HepG2 (cell line): Measurements from ENCODE around the gene PHYH. TPM values are rescaled to one million over a fixed set of nuclear protein-coding genes. Genes with fewer than 3 reads are reported as not detected.

ENCODE experiments used
- ATAC-seq: fragments of 200-7000 bp; cut with Tn5 transposase; 3 replicates; pipeline ENCODE4 v1.9.1; 2020; ENCODE audit warnings: mild to moderate bottlenecking, moderate library complexity
- BruUV-seq: library from RNA; stranded (reverse); fragments of 400-500 nt; replicated peaks from 2 replicates; lab custom pipeline; 2021; lab: Mats Ljungman, UMichigan
- CTCF ChIA-PET: fragments of 300-600 bp; formaldehyde crosslinking; extraction: SDS; loops from one replicate; lab custom pipeline; 2021; ENCODE audit warnings: low total read pairs, inconsistent platforms, low intra/inter-chr PET ratio; lab: Yijun Ruan, JAX
- POLR2A ChIA-PET: fragments of 350-600 bp; sonication (Branson Sonifier 250); formaldehyde crosslinking; loops from one replicate; lab custom pipeline; 2020; ENCODE audit warnings: antibody characterized with exemption, inconsistent platforms; lab: Yijun Ruan, JAX
- DNase-seq: peaks from one replicate; pipeline ENCODE4 v3.0.0-alpha.2; 2015; ENCODE audit warnings: low spot score
- FAIRE-seq: peaks from 3 replicates; lab custom pipeline; 2011; peaks lifted over from hg19 to GRCh38; lab: Jason Lieb, UNC
- H2AFZ ChIP-seq: one replicate; pipeline ENCODE4 v1.6.1; 2011; ENCODE audit warnings: low read length, inconsistent platforms
- H3K27ac ChIP-seq: fragments of 300-600 bp; 3 replicates; pipeline ENCODE4 v1.8.0; 2011; ENCODE audit warnings: mixed run types, mild to moderate bottlenecking, mixed read lengths, low read length, inconsistent platforms; ENCODE audit not compliant: insufficient read depth; ENCODE audit errors: extremely low read length
- H3K27me3 ChIP-seq, 2 experiments: fragments of 200-600 bp in 1 of 2; 2 replicates in 1 of 2; 3 replicates in 1 of 2; pipeline versions ENCODE4 v1.6.0 to v1.8.0; 2011; ENCODE audit warnings: low read length in 2 of 2, mild to moderate bottlenecking in 2 of 2, moderate library complexity in 2 of 2, inconsistent platforms in 1 of 2; ENCODE audit not compliant: insufficient read depth in 2 of 2, control insufficient read depth in 1 of 2
- H3K36me3 ChIP-seq, 2 experiments: fragments of 200-600 bp in 1 of 2; replicated peaks in 1 of 2; 2 replicates in 1 of 2; 3 replicates in 1 of 2; pipeline versions ENCODE4 v1.5.1 to v1.8.0; 2011; ENCODE audit warnings: low read length in 2 of 2, inconsistent platforms in 1 of 2; ENCODE audit not compliant: insufficient read depth in 2 of 2, control insufficient read depth in 1 of 2
- H3K4me1 ChIP-seq: 2 replicates; pipeline ENCODE4 v1.5.1; 2012; ENCODE audit warnings: low read length, inconsistent platforms; ENCODE audit not compliant: insufficient read depth
- H3K4me2 ChIP-seq: 2 replicates; pipeline ENCODE4 v1.6.0; 2011; ENCODE audit warnings: low read depth, low read length, inconsistent platforms
- H3K4me3 ChIP-seq, 3 experiments: fragments of 200-600 bp in 1 of 3; sonication (generic), shearing (Covaris generic) in 1 of 3; replicated peaks in 1 of 3; 2 replicates each; pipeline ENCODE4 v1.5.1; 2011 to 2016; ENCODE audit warnings: low read length in 3 of 3, inconsistent platforms in 2 of 3, low read depth in 2 of 3, mild to moderate bottlenecking in 2 of 3, control low read depth in 1 of 3, mixed read lengths in 1 of 3; ENCODE audit not compliant: insufficient read depth in 1 of 3
- H3K79me2 ChIP-seq: one replicate; pipeline ENCODE4 v1.6.1; 2011; ENCODE audit warnings: low read length, inconsistent platforms; ENCODE audit not compliant: insufficient read depth
- H3K9ac ChIP-seq: 2 replicates; pipeline ENCODE4 v1.6.0; 2011; ENCODE audit warnings: mild to moderate bottlenecking, low read depth, low read length, inconsistent platforms; ENCODE audit not compliant: insufficient read depth
- H3K9me3 ChIP-seq: 2 replicates; pipeline ENCODE4 v1.5.1; 2012; ENCODE audit warnings: mild to moderate bottlenecking, low read length
- H4K20me1 ChIP-seq: 2 replicates; pipeline ENCODE4 v1.6.0; 2011; ENCODE audit warnings: inconsistent platforms, mild to moderate bottlenecking, low read length, moderate library complexity; ENCODE audit not compliant: insufficient read depth
- DNMT3B ChIP-seq: conservative IDR thresholded peaks from 2 replicates; pipeline ENCODE4 v1.6.1; 2016; ENCODE audit warnings: missing biosample characterization, control low read depth
- EEA1 ChIP-seq: sonication (generic); formaldehyde crosslinking; IDR thresholded peaks from 2 replicates; pipeline ENCODE4 v1.5.1; 2020; ENCODE audit warnings: mild to moderate bottlenecking, missing genetic modification reagents, borderline replicate concordance
- FOXP1 ChIP-seq, 2 experiments: fragments of 450-650 bp in 1 of 2; IDR thresholded peaks; 2 replicates each; pipeline ENCODE4 v1.6.1; 2017 to 2018; ENCODE audit warnings: antibody characterized with exemption in 1 of 2
- HDAC6 ChIP-seq: fragments of 200-600 bp; sonication (generic); IDR thresholded peaks from 2 replicates; pipeline ENCODE4 v1.7.0; 2017; ENCODE audit warnings: mild to moderate bottlenecking, antibody characterized with exemption, low read length, low read depth
- KLF13 ChIP-seq: sonication (generic); formaldehyde crosslinking; IDR thresholded peaks from 2 replicates; pipeline ENCODE4 v1.4.0; 2020; ENCODE audit warnings: mild to moderate bottlenecking, missing genetic modification reagents
- THYN1 ChIP-seq: sonication (generic); formaldehyde crosslinking; IDR thresholded peaks from 2 replicates; pipeline ENCODE4 v1.8.1; 2023; ENCODE audit warnings: low read depth, mild to moderate bottlenecking, moderate library complexity, missing genetic modification reagents, borderline replicate concordance
- ZFP36 ChIP-seq: fragments of 150-350 bp; IDR thresholded peaks from 2 replicates; pipeline ENCODE4 v1.6.1; 2018; ENCODE audit warnings: borderline replicate concordance, low read length, low read depth; ENCODE audit not compliant: partially characterized antibody
- ZNF333 ChIP-seq: sonication (generic); formaldehyde crosslinking; IDR thresholded peaks from 2 replicates; pipeline ENCODE4 v1.4.0; 2020; ENCODE audit warnings: mild to moderate bottlenecking, missing genetic modification reagents, borderline replicate concordance
- ZNF558 ChIP-seq: sonication (generic); formaldehyde crosslinking; IDR thresholded peaks from 2 replicates; pipeline ENCODE4 v1.9.0; 2022; ENCODE audit warnings: mild to moderate bottlenecking, missing genetic modification reagents, borderline replicate concordance
- ZNF704 ChIP-seq: sonication (generic); formaldehyde crosslinking; IDR thresholded peaks from 2 replicates; pipeline ENCODE4 v1.8.1; 2023; ENCODE audit warnings: mild to moderate bottlenecking, inconsistent platforms, moderate library complexity, missing genetic modification reagents, borderline replicate concordance
- ZSCAN20 ChIP-seq: sonication (generic); formaldehyde crosslinking; IDR thresholded peaks from 2 replicates; pipeline ENCODE4 v1.4.0; 2020; ENCODE audit warnings: missing genetic modification reagents, mild to moderate bottlenecking, borderline replicate concordance
- WGBS: methylation state at CpG from one replicate; pipeline ENCODE4 v1.1.6; 2017; ENCODE audit warnings: low lambda C conversion rate; 5-methylcytosine and 5-hydroxymethylcytosine counted together
- in situ Hi-C: cut with HindIII; loops from 2 replicates; pipeline ENCODE4 v1.10.0; 2017; ENCODE audit warnings: low pct_unique_long_range_greater_than_20kb; ENCODE audit not compliant: extremely low pct_ligation_motif_present
- intact Hi-C: fragments of 100-400 bp; cut with micrococcal nuclease; formaldehyde crosslinking; loops from one replicate; pipeline ENCODE4 v1.10.0; 2022; ENCODE audit not compliant: unreplicated experiment
- polyA plus RNA-seq, 8 experiments: library from polyadenylated mRNA; depleted of rRNA in 3 of 8; stranded (reverse) in 7 of 8; unstranded in 1 of 8; fragments of >200 nt; fragmentation: Illumina TruSeq in 4 of 8; extraction: Trizol in 4 of 8; gene quantifications; 2 replicates each; pipeline versions ENCODE4 v1.2.1 to v1.2.3, GENCODE V29; 2011 to 2016; ENCODE audit warnings: low read depth in 4 of 8, missing spikeins in 1 of 8, mixed read lengths in 1 of 8; ENCODE audit not compliant: insufficient read depth in 1 of 8
- total RNA-seq, 5 experiments: library from RNA; depleted of rRNA; stranded (reverse); fragments of >200 nt; fragmentation: Illumina TruSeq; extraction: Trizol; gene quantifications; 2 replicates each; pipeline ENCODE4 v1.2.3, GENCODE V29; 2016; ENCODE audit warnings: low read depth in 1 of 5
- TF ChIP-seq, protein P1 (sequence below): sonication (generic); formaldehyde crosslinking; IDR thresholded peaks from 2 replicates; pipeline ENCODE4 v1.5.1; 2020; ENCODE audit warnings: mild to moderate bottlenecking, missing genetic modification reagents, borderline replicate concordance

PHYH gene
- total and polyA plus RNA-seq, 2 of the 13 experiments (the other 11 are each of a cell fraction or from before 2014, with no cell fraction given), result 27.2 to 34.5 TPM

DNA sequence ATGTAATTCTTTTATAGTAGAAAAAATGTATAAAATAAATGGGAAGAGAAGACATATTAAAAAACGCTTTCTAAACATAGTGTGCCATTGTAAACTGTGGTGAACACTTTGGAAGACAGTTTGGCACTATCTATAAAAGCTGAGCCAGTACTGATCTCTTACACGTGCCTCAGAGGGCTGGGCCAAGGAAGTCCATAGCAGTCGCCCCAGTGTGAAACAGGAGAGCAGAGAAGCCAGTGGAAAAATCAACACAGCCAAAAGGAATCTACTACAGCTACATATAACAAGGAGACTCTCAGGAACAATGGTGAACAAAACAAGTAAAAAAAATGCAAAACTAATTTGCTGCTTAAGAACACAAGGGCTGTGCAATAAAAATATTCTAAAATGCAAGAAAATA is 27.7 kb upstream of the PHYH start:
- no peaks in the 10 kb centered on the region for H3K9me3 ChIP-seq
- TF ChIP-seq, protein P1, sequence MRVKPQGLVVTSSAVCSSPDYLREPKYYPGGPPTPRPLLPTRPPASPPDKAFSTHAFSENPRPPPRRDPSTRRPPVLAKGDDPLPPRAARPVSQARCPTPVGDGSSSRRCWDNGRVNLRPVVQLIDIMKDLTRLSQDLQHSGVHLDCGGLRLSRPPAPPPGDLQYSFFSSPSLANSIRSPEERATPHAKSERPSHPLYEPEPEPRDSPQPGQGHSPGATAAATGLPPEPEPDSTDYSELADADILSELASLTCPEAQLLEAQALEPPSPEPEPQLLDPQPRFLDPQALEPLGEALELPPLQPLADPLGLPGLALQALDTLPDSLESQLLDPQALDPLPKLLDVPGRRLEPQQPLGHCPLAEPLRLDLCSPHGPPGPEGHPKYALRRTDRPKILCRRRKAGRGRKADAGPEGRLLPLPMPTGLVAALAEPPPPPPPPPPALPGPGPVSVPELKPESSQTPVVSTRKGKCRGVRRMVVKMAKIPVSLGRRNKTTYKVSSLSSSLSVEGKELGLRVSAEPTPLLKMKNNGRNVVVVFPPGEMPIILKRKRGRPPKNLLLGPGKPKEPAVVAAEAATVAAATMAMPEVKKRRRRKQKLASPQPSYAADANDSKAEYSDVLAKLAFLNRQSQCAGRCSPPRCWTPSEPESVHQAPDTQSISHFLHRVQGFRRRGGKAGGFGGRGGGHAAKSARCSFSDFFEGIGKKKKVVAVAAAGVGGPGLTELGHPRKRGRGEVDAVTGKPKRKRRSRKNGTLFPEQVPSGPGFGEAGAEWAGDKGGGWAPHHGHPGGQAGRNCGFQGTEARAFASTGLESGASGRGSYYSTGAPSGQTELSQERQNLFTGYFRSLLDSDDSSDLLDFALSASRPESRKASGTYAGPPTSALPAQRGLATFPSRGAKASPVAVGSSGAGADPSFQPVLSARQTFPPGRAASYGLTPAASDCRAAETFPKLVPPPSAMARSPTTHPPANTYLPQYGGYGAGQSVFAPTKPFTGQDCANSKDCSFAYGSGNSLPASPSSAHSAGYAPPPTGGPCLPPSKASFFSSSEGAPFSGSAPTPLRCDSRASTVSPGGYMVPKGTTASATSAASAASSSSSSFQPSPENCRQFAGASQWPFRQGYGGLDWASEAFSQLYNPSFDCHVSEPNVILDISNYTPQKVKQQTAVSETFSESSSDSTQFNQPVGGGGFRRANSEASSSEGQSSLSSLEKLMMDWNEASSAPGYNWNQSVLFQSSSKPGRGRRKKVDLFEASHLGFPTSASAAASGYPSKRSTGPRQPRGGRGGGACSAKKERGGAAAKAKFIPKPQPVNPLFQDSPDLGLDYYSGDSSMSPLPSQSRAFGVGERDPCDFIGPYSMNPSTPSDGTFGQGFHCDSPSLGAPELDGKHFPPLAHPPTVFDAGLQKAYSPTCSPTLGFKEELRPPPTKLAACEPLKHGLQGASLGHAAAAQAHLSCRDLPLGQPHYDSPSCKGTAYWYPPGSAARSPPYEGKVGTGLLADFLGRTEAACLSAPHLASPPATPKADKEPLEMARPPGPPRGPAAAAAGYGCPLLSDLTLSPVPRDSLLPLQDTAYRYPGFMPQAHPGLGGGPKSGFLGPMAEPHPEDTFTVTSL (CRISPR knock-in tag), result no peak
- TF ChIP-seq EEA1 (no peak), ZNF333 (CRISPR knock-in tag) (no peak), DNMT3B (CRISPR knock-in tag) (no peak), THYN1 (CRISPR knock-in tag) (no peak), ZNF558 (CRISPR knock-in tag) (no peak), FOXP1 (IDR thresholded peaks at IDR 0.05) (no peak), FOXP1 (CRISPR knock-in tag; IDR thresholded peaks at IDR 0.05) (no peak), KLF13 (CRISPR knock-in tag) (no peak), ZFP36 (no peak), ZNF704 (CRISPR knock-in tag) (no peak), ZSCAN20 (CRISPR knock-in tag) (no peak), HDAC6 (no peak)
- H3K4me3 ChIP-seq, result no peak overlapping the region
- no peak overlapping the region for H3K4me2 ChIP-seq
- WGBS, result 90% methylated on average over 3 of the region's 3 CpGs
- H4K20me1 ChIP-seq, result no peaks in the 10 kb centered on the region
- ATAC-seq (no peak), DNase-seq (no peak), FAIRE-seq (no peak)
- ChIA-PET CTCF (no interaction called here), POLR2A (no interaction called here)
- intact Hi-C loops (no loop called here), in situ Hi-C loops (no loop called here)
- H3K36me3 ChIP-seq, result peaks cover 22 to 70% of the 10 kb centered on the region in 2 experiments
- H3K4me1 ChIP-seq, result no peaks in the 10 kb centered on the region
- no peaks in the 10 kb centered on the region for H3K79me2 ChIP-seq
- H3K27me3 ChIP-seq, result no peaks in the 10 kb centered on the region
- no peak overlapping the region for H3K27ac ChIP-seq
- no TSS peak for BruUV-seq
- no peak overlapping the region for H3K9ac ChIP-seq
- H2AFZ ChIP-seq, result no peak overlapping the region
